ENCODE results near the gene TGM2.
"Not testable (repeated sequence)": the region's sequence is repeated elsewhere in the genome, so short reads cannot be mapped to it uniquely, and the experiment has no call there.

The TGM2 gene

GRCh38 chr20:38104285-38104684, 60.8 kb downstream of the TGM2 start:
- Mint-ChIP-seq H3K4me3 (no peak overlapping the region), H3K36me3 (ENCODE audit: insufficient read depth) (no peaks in the 10 kb centered on the region), H3K4me1 (no peaks in the 10 kb centered on the region), H3K27ac (ENCODE audit: low read depth) (no peak overlapping the region), H3K9me3 (no peaks in the 10 kb centered on the region), H3K27me3 (no peaks in the 10 kb centered on the region)
- ATAC-seq (replicated peaks; ENCODE audit: extremely low read depth, poor library complexity, severe bottlenecking) (no peak), DNase-seq (ENCODE audit: low spot score in 2 of 2) (no peak)

GRCh38 chr20:38102206-38102605, 62.9 kb downstream of the TGM2 start:
- H3K36me3 Mint-ChIP-seq (ENCODE audit: insufficient read depth); ATAC-seq (replicated peaks; ENCODE audit: extremely low read depth, poor library complexity, severe bottlenecking); H3K4me1 Mint-ChIP-seq; H3K9me3 Mint-ChIP-seq; H3K27ac Mint-ChIP-seq (ENCODE audit: low read depth); H3K27me3 Mint-ChIP-seq; DNase-seq (ENCODE audit: low spot score in 2 of 2); H3K4me3 Mint-ChIP-seq: not testable (repeated sequence)

GRCh38 chr20:38098952-38099351, 66.1 kb downstream of the TGM2 start:
- Mint-ChIP-seq H3K4me1 (peaks cover 15% of the 10 kb centered on the region), H3K9me3 (no peaks in the 10 kb centered on the region), H3K27me3 (no peaks in the 10 kb centered on the region), H3K36me3 (ENCODE audit: insufficient read depth) (peaks cover 3% of the 10 kb centered on the region), H3K27ac (ENCODE audit: low read depth) (no peak overlapping the region), H3K4me3 (no peak overlapping the region)
- DNase-seq (ENCODE audit: low spot score in 2 of 2): no peak
- no peak for ATAC-seq (replicated peaks; ENCODE audit: extremely low read depth, poor library complexity, severe bottlenecking)

GRCh38 chr20:38095017-38095686, 69.9 kb downstream of the TGM2 start:
- Mint-ChIP-seq H3K27me3 (no peaks in the 10 kb centered on the region), H3K36me3 (ENCODE audit: insufficient read depth) (peaks cover 3% of the 10 kb centered on the region)
- ATAC-seq (replicated peaks; ENCODE audit: extremely low read depth, poor library complexity, severe bottlenecking): no peak

GRCh38 chr20:38094373-38094891, 70.6 kb downstream of the TGM2 start:
- no peak overlapping the region for H3K4me3 Mint-ChIP-seq
- no peaks in the 10 kb centered on the region for H3K27me3 Mint-ChIP-seq
- peaks cover 5% of the 10 kb centered on the region for H3K36me3 Mint-ChIP-seq (ENCODE audit: insufficient read depth)
- ATAC-seq (replicated peaks; ENCODE audit: extremely low read depth, poor library complexity, severe bottlenecking) (peak; percentile 83), DNase-seq (ENCODE audit: low spot score in 2 of 2) (no peak)
- peak overlapping the region; percentile 92 for H3K27ac Mint-ChIP-seq (ENCODE audit: low read depth)
- peaks cover 34% of the 10 kb centered on the region for H3K4me1 Mint-ChIP-seq
- H3K9me3 Mint-ChIP-seq: no peaks in the 10 kb centered on the region

More at GRCh38 chr20:38095017-38095686, 69.9 kb downstream of the TGM2 start:
- peak overlapping the region; percentile 92 for H3K27ac Mint-ChIP-seq (ENCODE audit: low read depth)
- no peak overlapping the region for H3K4me3 Mint-ChIP-seq
- no peak for DNase-seq (ENCODE audit: low spot score in 2 of 2)
- H3K4me1 Mint-ChIP-seq: peaks cover 34% of the 10 kb centered on the region
- H3K9me3 Mint-ChIP-seq: no peaks in the 10 kb centered on the region

- Mint-ChIP-seq H3K9me3 (no peaks in the 10 kb centered on the region), H3K27me3 (no peaks in the 10 kb centered on the region), H3K4me1 (peaks cover 34% of the 10 kb centered on the region), H3K4me3 (no peak overlapping the region), H3K36me3 (ENCODE audit: insufficient read depth) (peaks cover 5% of the 10 kb centered on the region), H3K27ac (ENCODE audit: low read depth) (peak overlapping the region; percentile 92)
- DNase-seq (ENCODE audit: low spot score in 2 of 2): no peak
- no peak for ATAC-seq (replicated peaks; ENCODE audit: extremely low read depth, poor library complexity, severe bottlenecking)
Observed at GRCh38 chr20:38093641-38094077, 71.4 kb downstream of the TGM2 start.

- no peak for ATAC-seq (replicated peaks; ENCODE audit: extremely low read depth, poor library complexity, severe bottlenecking)
- no peak overlapping the region for H3K4me3 Mint-ChIP-seq
- no peaks in the 10 kb centered on the region for H3K9me3 Mint-ChIP-seq
- DNase-seq (ENCODE audit: low spot score in 2 of 2): no peak
- peaks cover 9% of the 10 kb centered on the region for H3K36me3 Mint-ChIP-seq (ENCODE audit: insufficient read depth)
- no peaks in the 10 kb centered on the region for H3K27me3 Mint-ChIP-seq
- H3K4me1 Mint-ChIP-seq: peaks cover 34% of the 10 kb centered on the region
- peak overlapping the region; percentile 92 for H3K27ac Mint-ChIP-seq (ENCODE audit: low read depth)
Observed at GRCh38 chr20:38092915-38093314, 72.2 kb downstream of the TGM2 start.

GRCh38 chr20:38092260-38092857, 72.7 kb downstream of the TGM2 start:
- DNase-seq (ENCODE audit: low spot score in 2 of 2) (no peak), ATAC-seq (replicated peaks; ENCODE audit: extremely low read depth, poor library complexity, severe bottlenecking) (no peak)
- H3K27ac Mint-ChIP-seq (ENCODE audit: low read depth): peak overlapping the region; percentile 92
- H3K4me3 Mint-ChIP-seq: no peak overlapping the region
- peaks cover 34% of the 10 kb centered on the region for H3K4me1 Mint-ChIP-seq
- no peaks in the 10 kb centered on the region for H3K9me3 Mint-ChIP-seq
- peaks cover 13% of the 10 kb centered on the region for H3K36me3 Mint-ChIP-seq (ENCODE audit: insufficient read depth)
- no peaks in the 10 kb centered on the region for H3K27me3 Mint-ChIP-seq

- H3K27me3 Mint-ChIP-seq: no peaks in the 10 kb centered on the region
- peaks cover 16% of the 10 kb centered on the region for H3K36me3 Mint-ChIP-seq (ENCODE audit: insufficient read depth)
- H3K9me3 Mint-ChIP-seq: no peaks in the 10 kb centered on the region
- H3K4me1 Mint-ChIP-seq: peaks cover 34% of the 10 kb centered on the region
- DNase-seq (ENCODE audit: low spot score in 2 of 2) (no peak), ATAC-seq (replicated peaks; ENCODE audit: extremely low read depth, poor library complexity, severe bottlenecking) (peak; percentile 66)
- H3K4me3 Mint-ChIP-seq: peak overlapping the region; percentile 43
- peak overlapping the region; percentile 92 for H3K27ac Mint-ChIP-seq (ENCODE audit: low read depth)
Observed at GRCh38 chr20:38091441-38092216, 73.4 kb downstream of the TGM2 start.

GRCh38 chr20:38090061-38090460, 75.0 kb downstream of the TGM2 start:
- no peak for ATAC-seq (replicated peaks; ENCODE audit: extremely low read depth, poor library complexity, severe bottlenecking)
- H3K27ac Mint-ChIP-seq (ENCODE audit: low read depth): no peak overlapping the region
- peaks cover 30% of the 10 kb centered on the region for H3K4me1 Mint-ChIP-seq
- no peak for DNase-seq (ENCODE audit: low spot score in 2 of 2)
- H3K4me3 Mint-ChIP-seq: no peak overlapping the region
- H3K9me3 Mint-ChIP-seq: no peaks in the 10 kb centered on the region
- peaks cover 29% of the 10 kb centered on the region for H3K36me3 Mint-ChIP-seq (ENCODE audit: insufficient read depth)
- no peaks in the 10 kb centered on the region for H3K27me3 Mint-ChIP-seq

- Mint-ChIP-seq H3K4me3 (no peak overlapping the region), H3K36me3 (ENCODE audit: insufficient read depth) (peaks cover 31% of the 10 kb centered on the region), H3K9me3 (no peaks in the 10 kb centered on the region), H3K27ac (ENCODE audit: low read depth) (no peak overlapping the region), H3K27me3 (no peaks in the 10 kb centered on the region), H3K4me1 (peaks cover 25% of the 10 kb centered on the region)
- no peak for DNase-seq (ENCODE audit: low spot score in 2 of 2)
- no peak for ATAC-seq (replicated peaks; ENCODE audit: extremely low read depth, poor library complexity, severe bottlenecking)
Observed at GRCh38 chr20:38089500-38089899, 75.6 kb downstream of the TGM2 start.

GRCh38 chr20:38085026-38085425, 80.0 kb downstream of the TGM2 start:
- no peak for ATAC-seq (replicated peaks; ENCODE audit: extremely low read depth, poor library complexity, severe bottlenecking)
- Mint-ChIP-seq H3K4me3 (no peak overlapping the region), H3K9me3 (no peaks in the 10 kb centered on the region), H3K27ac (ENCODE audit: low read depth) (no peak overlapping the region), H3K36me3 (ENCODE audit: insufficient read depth) (peaks cover 50% of the 10 kb centered on the region), H3K4me1 (peaks cover 19% of the 10 kb centered on the region), H3K27me3 (no peaks in the 10 kb centered on the region)
- DNase-seq (ENCODE audit: low spot score in 2 of 2): no peak
